RWPE2 (cell line): ENCODE results near the gene IFITM2.

Experiments used
- ATAC-seq: fragments of 200-7000 bp; cut with Tn5 transposase; 3 replicates; pipeline ENCODE4 v1.9.1; 2021; ENCODE audit warnings: low read depth
- DNase-seq: peaks from one replicate; pipeline ENCODE4 v3.0.0-alpha.2; 2020; ENCODE audit warnings: low spot score
- H3K27ac ChIP-seq: fragments of 450-650 bp; 2 replicates; pipeline ENCODE4 v1.5.1; 2017; ENCODE audit warnings: mild to moderate bottlenecking; ENCODE audit not compliant: poor library complexity, severe bottlenecking
- H3K27me3 ChIP-seq: fragments of 250-450 bp; sonication (Bioruptor Pico); 2 replicates; pipeline ENCODE4 v1.5.1; 2021; ENCODE audit warnings: mild to moderate bottlenecking, moderate library complexity; ENCODE audit not compliant: insufficient read depth, poor library complexity, severe bottlenecking
- H3K36me3 ChIP-seq: fragments of 250-450 bp; sonication (Bioruptor Pico); 2 replicates; pipeline ENCODE4 v1.5.1; 2020; ENCODE audit warnings: low read depth, mild to moderate bottlenecking, moderate library complexity
- H3K4me1 ChIP-seq: fragments of 250-450 bp; sonication (Bioruptor Pico); 2 replicates; pipeline ENCODE4 v1.5.1; 2021; ENCODE audit warnings: mild to moderate bottlenecking, moderate library complexity; ENCODE audit not compliant: insufficient read depth, poor library complexity, severe bottlenecking
- H3K4me3 ChIP-seq: fragments of 250-450 bp; sonication (Bioruptor Pico); 2 replicates; pipeline ENCODE4 v1.5.1; 2021; ENCODE audit warnings: mild to moderate bottlenecking, moderate library complexity; ENCODE audit not compliant: severe bottlenecking
- H3K9me3 ChIP-seq: fragments of 250-450 bp; sonication (Bioruptor Pico); 2 replicates; pipeline ENCODE4 v1.5.1; 2021; ENCODE audit warnings: mild to moderate bottlenecking, moderate library complexity; ENCODE audit not compliant: severe bottlenecking
- CTCF ChIP-seq: fragments of 450-650 bp; IDR thresholded peaks from one replicate; pipeline ENCODE4 v1.5.1; 2017; ENCODE audit warnings: mild to moderate bottlenecking, moderate library complexity; ENCODE audit not compliant: poor library complexity, severe bottlenecking

IFITM2 gene

GRCh38 chr11:295351-296170 lies 12.1 kb upstream of the IFITM2 start:
- Histone ChIP-seq H3K9me3 (no peaks in the 10 kb centered on the region), H3K4me1 (no peaks in the 10 kb centered on the region), H3K27me3 (peaks cover 7% of the 10 kb centered on the region), H3K27ac (no peak overlapping the region), H3K4me3 (no peak overlapping the region), H3K36me3 (no peaks in the 10 kb centered on the region)
- no peak for TF ChIP-seq CTCF
- ATAC-seq (no peak), DNase-seq (no peak)

GRCh38 chr11:296171-297050 lies 11.2 kb upstream of the IFITM2 start:
- no peaks in the 10 kb centered on the region for H3K4me1 ChIP-seq
- no peak for ATAC-seq

GRCh38 chr11:297051-297585 lies 10.5 kb upstream of the IFITM2 start:
- Histone ChIP-seq H3K36me3 (no peaks in the 10 kb centered on the region), H3K27ac (no peak overlapping the region), H3K4me3 (no peak overlapping the region), H3K9me3 (no peaks in the 10 kb centered on the region), H3K27me3 (peaks cover 7% of the 10 kb centered on the region), H3K4me1 (no peaks in the 10 kb centered on the region)
- peak; percentile 40 for DNase-seq
- ATAC-seq, result peak; percentile 11; the same call in 2 of the 3 replicates
- no peak for TF ChIP-seq CTCF

More at GRCh38 chr11:296171-297050, 11.2 kb upstream of the IFITM2 start:
- H3K9me3 ChIP-seq, result no peaks in the 10 kb centered on the region
- H3K4me3 ChIP-seq, result no peak overlapping the region
- no peak for TF ChIP-seq CTCF
- peak; percentile 51 for DNase-seq
- no peaks in the 10 kb centered on the region for H3K36me3 ChIP-seq
- H3K27me3 ChIP-seq, result peaks cover 7% of the 10 kb centered on the region
- H3K27ac ChIP-seq, result no peak overlapping the region

- Histone ChIP-seq H3K27ac (no peak overlapping the region), H3K27me3 (peaks cover 7% of the 10 kb centered on the region), H3K4me1 (no peaks in the 10 kb centered on the region), H3K36me3 (no peaks in the 10 kb centered on the region), H3K4me3 (no peak overlapping the region), H3K9me3 (no peaks in the 10 kb centered on the region)
- DNase-seq, result peak; percentile 40
- TF ChIP-seq CTCF, result no peak
- ATAC-seq, result no peak
Observed at GRCh38 chr11:297586-298405, 9.8 kb upstream of the IFITM2 start.
